Measurements from ENCODE around the gene UNC13B.

Gene UNC13B

GRCh38 chr9:35431467-35431866, 269.7 kb downstream of the UNC13B start:
- DNase-seq (ENCODE audit: low spot score), result no peak

- no peak for DNase-seq (ENCODE audit: low spot score)
These were observed 270.3 kb downstream of the UNC13B start for GRCh38 chr9:35432076-35432475.

GRCh38 chr9:35436933-35437332, 275.1 kb downstream of the UNC13B start:
- no peak for DNase-seq (ENCODE audit: low spot score)

- no peak for DNase-seq (ENCODE audit: low spot score)
These were observed 284.2 kb downstream of the UNC13B start for GRCh38 chr9:35446012-35446411.

- no peak for DNase-seq (ENCODE audit: low spot score)
These were observed 286.7 kb downstream of the UNC13B start for GRCh38 chr9:35448496-35448895.

- no peak for DNase-seq (ENCODE audit: low spot score)
These were observed 290.7 kb downstream of the UNC13B start for GRCh38 chr9:35452481-35452880.

- DNase-seq (ENCODE audit: low spot score), result no peak
These were observed 292.0 kb downstream of the UNC13B start for GRCh38 chr9:35453786-35454185.

All from COLO829 (cell line).